ENCODE results near the gene KPTN. TPM values are rescaled to one million over a fixed set of nuclear protein-coding genes. Genes with fewer than 3 reads are reported as not detected.

KPTN gene
- total RNA-seq, 2 donors from 2014 or later = 3.1 to 4.6 TPM

DNA sequence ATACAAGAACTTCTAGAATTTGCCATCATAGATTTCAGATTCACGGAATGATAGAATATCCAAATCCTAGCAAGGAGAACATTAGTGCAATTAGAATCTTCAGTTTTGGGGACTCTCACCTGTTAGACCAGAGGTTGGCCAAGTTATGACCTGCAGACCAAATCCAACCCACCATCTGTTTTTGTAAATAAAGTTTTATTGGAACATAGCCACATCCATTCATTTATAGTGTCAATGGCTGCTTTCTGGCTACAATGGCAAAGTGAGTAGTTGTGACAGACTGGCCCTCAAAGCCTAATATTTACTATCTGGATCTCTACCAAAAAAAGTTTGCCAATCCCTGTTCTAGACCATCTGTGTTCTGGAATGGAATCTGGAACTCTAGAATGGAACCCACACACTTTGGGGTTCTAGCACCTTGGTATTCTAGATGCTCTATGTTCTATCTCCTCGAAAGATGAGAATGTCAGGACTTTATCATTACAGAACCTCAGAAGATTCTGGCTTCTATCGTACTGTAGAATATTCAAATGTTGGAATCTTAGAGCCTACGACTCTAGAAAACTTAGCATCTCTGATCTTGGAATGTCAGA, 2.5 kb downstream of the KPTN start:
- no peak for ATAC-seq
- H3K4me1 ChIP-seq = peaks cover 20% of the 10 kb centered on the region
- no peaks in the 10 kb centered on the region for H3K27me3 ChIP-seq
- WGBS, 2 donors = 90 to 93% methylated on average over 4 of the region's 4 CpGs
- no peaks in the 10 kb centered on the region for H3K36me3 ChIP-seq (replicated peaks in 1 of 2; ENCODE audit: insufficient read depth in 1 of 2, low read depth in 2 of 2)
- no peak for DNase-seq
- intact Hi-C loops (cut with DNase I) = no loop called here
- no peak overlapping the region for H3K27ac ChIP-seq
- H3K4me3 ChIP-seq = no peak overlapping the region
- TF ChIP-seq POLR2A (IDR thresholded peaks at IDR 0.05) = no peak
- no peak for TF ChIP-seq CTCF (IDR thresholded peaks at IDR 0.05)
- no peaks in the 10 kb centered on the region for H3K9me3 ChIP-seq

GRCh38 chr19:47480658-47481057, 3.4 kb downstream of the KPTN start:
- H3K9me3 ChIP-seq = no peaks in the 10 kb centered on the region
- H3K36me3 ChIP-seq (replicated peaks in 1 of 2; ENCODE audit: insufficient read depth in 1 of 2, low read depth in 2 of 2) = no peaks in the 10 kb centered on the region
- TF ChIP-seq CTCF (IDR thresholded peaks at IDR 0.05) (no peak), POLR2A (IDR thresholded peaks at IDR 0.05) (no peak)
- H3K4me1 ChIP-seq = peaks cover 20% of the 10 kb centered on the region
- intact Hi-C loops (cut with DNase I) = no loop called here
- no peak overlapping the region for H3K4me3 ChIP-seq
- ATAC-seq (no peak), DNase-seq (no peak)
- no peaks in the 10 kb centered on the region for H3K27me3 ChIP-seq
- WGBS, 2 donors = 79 to 81% methylated on average over 15 of the region's 16 CpGs
- no peak overlapping the region for H3K27ac ChIP-seq

- WGBS, 2 donors = 24 to 39% methylated on average over 9 to 27 of the region's 39 CpGs
- no peak overlapping the region for H3K4me3 ChIP-seq
- H3K4me1 ChIP-seq = peaks cover 14% of the 10 kb centered on the region
- DNase-seq = no peak
- H3K9me3 ChIP-seq = no peaks in the 10 kb centered on the region
- H3K27ac ChIP-seq = no peak overlapping the region
- no peak for ATAC-seq
- no peaks in the 10 kb centered on the region for H3K27me3 ChIP-seq
- intact Hi-C loops (cut with DNase I) = no loop called here
- H3K36me3 ChIP-seq (replicated peaks in 1 of 2; ENCODE audit: insufficient read depth in 1 of 2, low read depth in 2 of 2) = no peaks in the 10 kb centered on the region
- TF ChIP-seq CTCF (IDR thresholded peaks at IDR 0.05) (no peak), POLR2A (IDR thresholded peaks at IDR 0.05) (no peak)
Observed at GRCh38 chr19:47479701-47480503, 4.1 kb downstream of the KPTN start.

GRCh38 chr19:47476438-47476972, 7.5 kb downstream of the KPTN start:
- H3K4me3 ChIP-seq = no peak overlapping the region
- H3K36me3 ChIP-seq (replicated peaks in 1 of 2; ENCODE audit: insufficient read depth in 1 of 2, low read depth in 2 of 2) = no peaks in the 10 kb centered on the region
- intact Hi-C loops (cut with DNase I) = no loop called here
- H3K9me3 ChIP-seq = no peaks in the 10 kb centered on the region
- DNase-seq = no peak
- TF ChIP-seq POLR2A (IDR thresholded peaks at IDR 0.05) = no peak
- no peak for TF ChIP-seq CTCF (IDR thresholded peaks at IDR 0.05)
- ATAC-seq = no peak
- H3K27ac ChIP-seq = no peak overlapping the region
- peaks cover 9% of the 10 kb centered on the region for H3K4me1 ChIP-seq
- 64 to 70% methylated on average over 3 to 17 of the region's 17 CpGs for WGBS, 2 donors
- H3K27me3 ChIP-seq = no peaks in the 10 kb centered on the region

Measured in body of pancreas (tissue), 4 donors.